Measurements from ENCODE around the gene KIF4A.
A peak's percentile ranks its signal among the peaks of the same experiment; 100 is the strongest.

Gene KIF4A

DNA sequence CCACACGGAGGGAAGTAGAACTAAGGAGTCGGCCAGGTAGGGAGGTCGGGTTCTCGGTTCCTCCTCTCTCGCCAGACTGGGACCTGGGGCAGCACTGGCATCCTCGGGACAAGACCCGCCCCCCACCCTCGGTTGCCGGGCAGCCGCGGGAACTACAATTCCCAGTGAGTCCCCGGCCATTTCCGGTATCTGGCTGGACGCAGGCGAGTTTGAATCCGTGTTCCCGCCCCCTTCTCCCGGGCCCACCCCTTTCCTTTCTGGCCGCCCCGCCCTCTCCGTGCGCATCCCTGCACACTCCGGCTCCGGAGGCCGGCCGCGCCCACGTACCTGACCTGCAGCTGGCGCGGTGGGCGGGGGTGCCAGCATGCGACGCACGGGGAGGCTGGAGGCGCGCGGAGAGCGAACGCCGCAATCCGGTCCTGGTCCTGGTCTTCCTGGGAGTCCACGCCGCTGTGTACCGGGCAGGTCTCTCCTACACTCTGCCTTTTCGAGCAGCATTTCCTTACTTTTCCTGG, 144.5 kb downstream of the KIF4A start:
- Histone ChIP-seq H3K36me3 (no peaks in the 10 kb centered on the region), H3K27me3 (peaks cover 72 to 90% (median 85%) of the 10 kb centered on the region in 11 experiments), H3K9me3 (replicated peaks in 1 of 11) (no peaks in the 10 kb centered on the region; a peak in 1 of 22 replicates), H3K4me1 (peaks cover 37 to 67% (median 58%) of the 10 kb centered on the region in 10 experiments), H3K9ac (peak overlapping the region; percentile 71 to 84 (median 81); a peak in 21 of 22 replicates), H3K27ac (peak overlapping the region; percentile 40 to 87 (median 82); a peak in 21 of 22 replicates), H3K4me2 (peak overlapping the region; percentile 69 to 95 (median 84)), H3K4me3 (peak overlapping the region; percentile 65 to 81 (median 70)), H4K20me1 (no peaks in the 10 kb centered on the region; a peak in 2 of 22 replicates)
- TF ChIP-seq Cebpa-rat (IDR thresholded peaks at IDR 0.05): no peak

DNA sequence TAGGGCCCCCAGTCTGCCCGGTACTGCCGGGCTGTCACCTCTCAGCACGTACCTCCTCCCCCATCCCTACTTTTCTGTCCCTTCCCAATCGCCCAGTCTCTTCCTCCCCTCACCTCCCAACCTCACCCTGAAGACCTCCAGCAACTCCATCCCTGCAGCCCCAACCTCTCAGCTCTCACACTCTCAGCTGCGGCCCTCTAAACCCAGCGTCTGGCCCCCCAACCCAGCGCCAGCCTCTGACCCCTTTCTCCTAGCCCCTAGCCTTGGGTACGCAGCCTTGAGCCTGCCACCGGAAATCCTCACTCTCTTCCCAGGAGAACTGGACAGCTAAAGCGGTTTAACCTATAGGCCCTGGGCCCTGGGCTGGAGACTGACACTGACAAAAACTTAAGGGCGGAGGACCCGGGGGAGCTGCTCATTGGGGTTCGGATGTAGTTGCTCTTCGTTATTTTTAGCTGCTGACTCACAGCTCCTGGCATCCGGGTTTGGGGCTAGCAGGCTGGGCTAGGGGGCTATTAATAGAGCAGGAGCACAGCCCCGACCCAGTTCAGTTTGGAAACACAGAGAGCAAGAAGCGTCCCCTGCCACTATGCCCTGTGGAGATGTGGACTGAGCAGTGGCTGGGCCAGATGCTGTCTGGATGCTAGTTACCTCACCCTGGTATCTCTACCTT, 145.1 kb downstream of the KIF4A start:
- H3K4me2 ChIP-seq: peak overlapping the region; percentile 69 to 95 (median 84)
- H3K9me3 ChIP-seq (replicated peaks in 1 of 11): no peaks in the 10 kb centered on the region; a peak in 1 of 22 replicates
- peaks cover 69 to 90% (median 85%) of the 10 kb centered on the region in 11 experiments for H3K27me3 ChIP-seq
- peak overlapping the region in 10 of 11 experiments; percentile 57 to 87 (median 82); a peak in 20 of 22 replicates for H3K27ac ChIP-seq
- H3K36me3 ChIP-seq: no peaks in the 10 kb centered on the region
- H3K4me3 ChIP-seq: peak overlapping the region; percentile 65 to 81 (median 70)
- TF ChIP-seq Cebpa-rat (IDR thresholded peaks at IDR 0.05): no peak
- H3K4me1 ChIP-seq: peaks cover 35 to 70% (median 61%) of the 10 kb centered on the region in 10 experiments
- no peaks in the 10 kb centered on the region; a peak in 2 of 22 replicates for H4K20me1 ChIP-seq
- peak overlapping the region; percentile 2 to 84 (median 81); a peak in 20 of 22 replicates for H3K9ac ChIP-seq

DNA sequence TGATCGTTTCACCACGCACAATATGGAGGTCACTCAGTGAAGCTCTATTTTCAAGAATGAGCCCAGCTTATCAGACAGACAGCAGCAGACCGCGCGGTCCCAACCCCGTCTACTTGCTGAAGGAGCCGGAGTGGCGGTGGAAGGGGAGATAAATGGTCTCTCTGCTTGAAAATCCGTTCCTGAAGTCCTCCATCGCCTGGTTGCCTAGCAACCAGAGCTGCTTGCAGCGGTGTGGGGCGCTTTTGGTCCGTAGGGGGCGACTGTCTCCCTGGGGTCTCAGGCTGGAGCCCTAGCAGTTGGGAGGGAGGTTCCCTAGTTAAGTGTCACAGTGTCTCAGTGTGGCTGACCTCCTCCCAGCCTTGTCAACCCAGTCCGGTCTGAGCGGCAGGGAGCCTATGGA, 146.4 kb downstream of the KIF4A start:
- no peak for TF ChIP-seq Cebpa-rat (IDR thresholded peaks at IDR 0.05)
- H3K9me3 ChIP-seq (replicated peaks in 1 of 11): no peaks in the 10 kb centered on the region; a peak in 1 of 22 replicates
- peak overlapping the region in 2 of 11 experiments; percentile 6 to 41; a peak in 4 of 22 replicates for H3K9ac ChIP-seq
- peak overlapping the region in 10 of 11 experiments; percentile 69 to 95 (median 84); a peak in 17 of 22 replicates for H3K4me2 ChIP-seq
- H3K4me1 ChIP-seq: peaks cover 26 to 59% (median 52%) of the 10 kb centered on the region in 10 experiments
- H3K27me3 ChIP-seq: peaks cover 67 to 89% (median 85%) of the 10 kb centered on the region in 11 experiments
- H3K4me3 ChIP-seq: no peak overlapping the region
- peak overlapping the region in 8 of 11 experiments; percentile 26 to 87 (median 82); a peak in 16 of 22 replicates for H3K27ac ChIP-seq
- H3K36me3 ChIP-seq: no peaks in the 10 kb centered on the region
- H4K20me1 ChIP-seq: no peaks in the 10 kb centered on the region; a peak in 2 of 22 replicates

DNA sequence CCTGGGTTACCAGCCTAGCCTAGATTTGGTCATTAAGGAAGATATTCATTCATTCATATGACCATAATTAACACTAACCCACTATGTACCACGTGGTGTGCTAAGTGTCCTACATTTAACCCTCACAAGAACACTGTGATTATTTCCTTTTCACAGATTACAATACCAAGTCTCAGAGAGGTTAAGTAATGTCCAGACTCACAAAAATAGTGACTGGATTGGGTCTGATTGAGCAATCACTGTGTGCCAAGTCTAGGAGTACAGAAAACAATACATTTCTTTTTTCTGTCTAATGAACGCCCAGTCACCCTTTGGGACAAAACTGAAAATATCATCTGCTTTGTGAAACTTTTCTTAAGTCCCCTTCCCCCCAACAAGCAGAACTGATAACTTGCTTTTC, 147.1 kb downstream of the KIF4A start:
- peak in 2 of 11 experiments; percentile 34 to 49; a peak in 4 of 22 replicates for TF ChIP-seq Cebpa-rat (IDR thresholded peaks at IDR 0.05)
- Histone ChIP-seq H3K4me2 (peak overlapping the region in 9 of 11 experiments; percentile 69 to 95 (median 84); a peak in 16 of 22 replicates), H3K9me3 (replicated peaks in 1 of 11) (no peaks in the 10 kb centered on the region; a peak in 1 of 22 replicates), H3K36me3 (no peaks in the 10 kb centered on the region), H4K20me1 (no peaks in the 10 kb centered on the region; a peak in 2 of 22 replicates), H3K27me3 (peaks cover 67 to 89% (median 84%) of the 10 kb centered on the region in 11 experiments), H3K4me3 (no peak overlapping the region), H3K27ac (peak overlapping the region in 9 of 11 experiments; percentile 20 to 87 (median 82); a peak in 16 of 22 replicates), H3K9ac (peak overlapping the region in 3 of 11 experiments; percentile 6 to 41 (median 39); a peak in 3 of 22 replicates), H3K4me1 (peaks cover 26 to 59% (median 52%) of the 10 kb centered on the region in 10 experiments)

DNA sequence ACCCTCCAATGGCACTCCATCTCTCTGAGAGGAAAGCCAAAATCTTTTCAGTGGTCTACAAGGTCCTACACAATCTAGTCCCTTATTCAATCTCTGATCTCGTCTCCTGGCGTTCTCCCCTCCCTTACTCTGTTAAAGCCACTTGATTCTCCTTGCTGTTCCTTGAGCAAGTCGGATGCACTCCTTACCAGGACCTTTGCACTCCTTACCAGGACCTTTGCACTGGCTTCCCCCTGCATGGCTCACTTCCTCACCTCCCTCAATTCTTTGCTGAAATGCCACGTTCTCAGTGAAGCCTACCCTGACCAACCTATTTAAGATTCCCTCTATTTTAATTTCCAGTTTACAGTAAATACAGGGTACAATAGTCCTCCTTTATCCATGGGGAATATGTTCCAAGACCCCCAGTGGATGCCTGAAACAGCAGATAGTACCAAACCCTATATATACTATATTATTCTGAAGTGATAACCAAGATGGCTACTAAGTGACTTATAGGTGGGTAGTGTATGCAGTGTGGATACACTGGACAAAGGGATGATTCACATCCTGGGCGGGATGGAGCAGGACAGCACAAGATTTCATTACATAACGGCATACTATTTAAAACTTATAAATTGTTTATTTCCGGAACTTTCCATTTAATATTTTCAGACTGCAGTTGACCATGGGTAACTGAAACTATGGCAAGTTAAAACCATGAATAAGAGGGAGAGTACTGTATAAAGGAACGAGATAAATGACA, 148.2 kb downstream of the KIF4A start:
- H3K4me2 ChIP-seq: peak overlapping the region in 10 of 11 experiments; percentile 36 to 95 (median 78); a peak in 19 of 22 replicates
- no peaks in the 10 kb centered on the region for H3K36me3 ChIP-seq
- H3K4me3 ChIP-seq: no peak overlapping the region
- peaks cover 72 to 89% (median 85%) of the 10 kb centered on the region in 11 experiments for H3K27me3 ChIP-seq
- no peaks in the 10 kb centered on the region; a peak in 1 of 22 replicates for H3K9me3 ChIP-seq (replicated peaks in 1 of 11)
- TF ChIP-seq Cebpa-rat (IDR thresholded peaks at IDR 0.05): no peak
- peaks cover 26 to 54% (median 51%) of the 10 kb centered on the region in 10 experiments for H3K4me1 ChIP-seq
- no peaks in the 10 kb centered on the region; a peak in 3 of 22 replicates for H4K20me1 ChIP-seq
- H3K9ac ChIP-seq: no peak overlapping the region
- peak overlapping the region in 8 of 11 experiments; percentile 31 to 85 (median 80); a peak in 14 of 22 replicates for H3K27ac ChIP-seq

DNA sequence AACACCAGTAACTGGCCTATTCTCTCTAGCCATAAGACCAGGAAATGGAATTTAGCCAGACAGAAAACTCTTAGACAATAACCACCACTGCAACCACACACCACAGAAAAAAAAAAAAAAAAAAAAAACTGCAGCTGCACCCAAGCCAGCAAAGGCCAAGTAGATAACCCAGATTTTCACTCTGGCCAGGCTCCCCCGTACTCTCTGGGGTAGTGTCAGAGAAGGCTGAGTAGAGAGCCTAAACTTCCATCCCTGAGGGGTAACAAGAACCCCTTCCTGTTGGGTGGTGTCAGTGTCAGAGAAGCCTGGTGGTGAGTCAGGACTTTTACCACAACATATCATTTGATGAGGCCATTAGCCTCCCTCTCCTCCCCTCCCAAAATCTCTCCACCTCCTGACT, 149.1 kb downstream of the KIF4A start:
- Histone ChIP-seq H3K27ac (peak overlapping the region in 9 of 11 experiments; percentile 18 to 85 (median 53); a peak in 14 of 22 replicates), H3K4me1 (peaks cover 21 to 50% (median 46%) of the 10 kb centered on the region in 10 experiments; a peak in 19 of 20 replicates), H3K4me3 (no peak overlapping the region), H3K27me3 (peaks cover 79 to 94% (median 90%) of the 10 kb centered on the region in 11 experiments), H3K36me3 (no peaks in the 10 kb centered on the region), H4K20me1 (no peaks in the 10 kb centered on the region; a peak in 2 of 22 replicates), H3K9ac (peak overlapping the region in 1 of 11 experiments; percentile 32; a peak in 3 of 22 replicates), H3K4me2 (peak overlapping the region in 10 of 11 experiments; percentile 36 to 95 (median 78); a peak in 18 of 22 replicates), H3K9me3 (replicated peaks in 1 of 11) (no peaks in the 10 kb centered on the region; a peak in 1 of 22 replicates)
- no peak for TF ChIP-seq Cebpa-rat (IDR thresholded peaks at IDR 0.05)

DNA sequence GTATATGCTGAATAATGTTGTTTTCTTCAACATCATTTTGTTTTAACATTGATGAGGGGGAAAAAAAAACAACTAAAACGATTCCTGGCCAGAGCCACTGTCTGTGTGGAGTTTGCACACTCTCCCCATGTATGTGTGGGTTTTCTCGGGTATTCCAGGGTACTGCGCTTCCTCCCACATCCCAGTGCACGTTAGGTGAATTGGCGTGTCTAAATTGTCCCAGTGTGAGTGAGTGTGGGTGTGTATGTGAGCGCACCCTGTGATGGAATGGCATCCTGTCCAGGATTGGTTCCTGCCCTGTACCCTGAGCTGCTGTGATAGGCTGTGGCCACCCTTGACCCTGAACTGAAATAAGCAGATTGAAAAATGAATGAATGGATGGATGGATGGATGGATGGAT, 152.3 kb downstream of the KIF4A start:
- no peaks in the 10 kb centered on the region; a peak in 2 of 22 replicates for H4K20me1 ChIP-seq
- no peak overlapping the region for H3K27ac ChIP-seq
- no peak overlapping the region for H3K4me3 ChIP-seq
- no peaks in the 10 kb centered on the region for H3K36me3 ChIP-seq
- H3K9me3 ChIP-seq (replicated peaks in 1 of 11): no peaks in the 10 kb centered on the region; a peak in 1 of 22 replicates
- H3K27me3 ChIP-seq: peaks cover 89 to 100% (median 99%) of the 10 kb centered on the region in 11 experiments
- peaks cover 9 to 32% (median 24%) of the 10 kb centered on the region in 10 experiments; a peak in 18 of 20 replicates for H3K4me1 ChIP-seq
- H3K4me2 ChIP-seq: no peak overlapping the region
- no peak for TF ChIP-seq Cebpa-rat (IDR thresholded peaks at IDR 0.05)
- no peak overlapping the region for H3K9ac ChIP-seq

DNA sequence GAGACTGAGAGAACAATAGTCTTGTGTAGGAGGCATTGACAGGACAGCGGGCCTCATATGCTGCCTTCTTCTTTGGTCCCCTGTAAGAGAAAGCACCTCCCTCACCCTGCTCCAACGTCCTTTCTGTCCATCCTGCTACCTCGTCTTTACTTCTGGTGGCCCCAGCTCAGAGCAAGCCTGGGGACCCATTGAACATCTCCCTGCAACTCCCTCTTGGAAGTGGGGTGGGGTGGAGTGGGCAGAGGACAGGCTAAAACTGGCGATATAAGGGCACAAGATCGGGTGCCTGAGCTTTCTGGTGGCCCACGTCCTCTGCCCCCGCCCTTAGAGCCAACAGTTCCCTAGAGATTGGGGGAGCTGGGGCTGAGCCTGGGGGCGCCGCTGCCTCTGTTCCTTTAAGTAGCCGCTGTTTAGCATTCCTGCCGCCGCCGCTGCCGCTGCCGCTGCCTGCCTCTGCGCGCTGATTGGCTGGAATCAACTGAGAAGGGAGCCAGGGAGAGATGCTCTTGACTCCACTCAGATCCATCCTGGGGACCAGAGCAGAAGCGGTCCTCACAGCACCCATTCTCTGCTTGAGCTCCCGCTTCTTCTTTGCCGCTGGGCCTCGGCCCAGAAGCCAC, 154.5 kb downstream of the KIF4A start, which contains the start of gene DLG3:
Gene DLG3 (plus strand): TSS at position 510 of the 620 bp plus-strand sequence. CDS start 367 bp downstream, outside the sequence.
- no peaks in the 10 kb centered on the region for H3K36me3 ChIP-seq
- H3K4me1 ChIP-seq: peaks cover 0 to 10% (median 2%) of the 10 kb centered on the region in 10 experiments; a peak in 16 of 20 replicates
- H4K20me1 ChIP-seq: no peaks in the 10 kb centered on the region; a peak in 4 of 22 replicates
- H3K4me3 ChIP-seq: peak within 1 kb of the TSS in 2 of 10 experiments; percentile 26 to 55; a peak in 4 of 20 replicates
- H3K27me3 ChIP-seq: peaks cover 90 to 99% (median 97%) of the 10 kb centered on the region in 11 experiments
- peak within 1 kb of the TSS in 9 of 11 experiments; percentile 7 to 55 (median 35); a peak in 15 of 22 replicates for H3K4me2 ChIP-seq
- no peak within 1 kb of the TSS for H3K27ac ChIP-seq
- H3K9me3 ChIP-seq (replicated peaks in 1 of 11): no peaks in the 10 kb centered on the region; a peak in 1 of 22 replicates
- TF ChIP-seq Cebpa-rat (IDR thresholded peaks at IDR 0.05): no peak
- H3K9ac ChIP-seq: no peak within 1 kb of the TSS

All from BLaER1 treated with 17β-estradiol and CSF1 and Interleukin-3, amounts not matched to agents 10 nM and 100 nM (cell line).